Endodermal cell (in vitro differentiated cells): ENCODE measurements around the gene CD1D. TPM values are rescaled to one million over a fixed set of nuclear protein-coding genes. Genes with fewer than 3 reads are reported as not detected.
A peak's percentile ranks its signal among the peaks of the same experiment; 100 is the strongest.
"Not testable (repeated sequence)": the region's sequence is repeated elsewhere in the genome, so short reads cannot be mapped to it uniquely, and the experiment has no call there.

ENCODE experiments used
- DNase-seq: peaks from one replicate; pipeline ENCODE4 v3.0.0-alpha.2; 2017
- H3K27ac ChIP-seq: 2 replicates; pipeline ENCODE4 v1.5.1; 2013; ENCODE audit warnings: mild to moderate bottlenecking, low read depth, low read length, moderate library complexity
- H3K27me3 ChIP-seq: 2 replicates; pipeline ENCODE4 v1.6.1; 2013; ENCODE audit warnings: mild to moderate bottlenecking, low read length, moderate library complexity; ENCODE audit not compliant: insufficient read depth, control insufficient read depth, poor library complexity, severe bottlenecking
- H3K36me3 ChIP-seq: 2 replicates; pipeline ENCODE4 v1.7.0; 2013; ENCODE audit warnings: mild to moderate bottlenecking, low read length, moderate library complexity; ENCODE audit not compliant: control insufficient read depth, insufficient read depth
- H3K4me1 ChIP-seq: one replicate; pipeline ENCODE4 v1.7.0; 2013; ENCODE audit warnings: low read length; ENCODE audit not compliant: control insufficient read depth, insufficient read depth
- H3K4me3 ChIP-seq: 2 replicates; pipeline ENCODE4 v1.5.1; 2013; ENCODE audit warnings: mild to moderate bottlenecking, low read length, moderate library complexity
- H3K9ac ChIP-seq: 2 replicates; pipeline ENCODE4 v1.6.1; 2013; ENCODE audit warnings: mild to moderate bottlenecking, low read length, moderate library complexity; ENCODE audit not compliant: poor library complexity, severe bottlenecking; ENCODE audit errors: extremely low read depth
- H3K9me3 ChIP-seq: 2 replicates; pipeline ENCODE4 v1.6.1; 2013; ENCODE audit warnings: mild to moderate bottlenecking, low read length, moderate library complexity; ENCODE audit not compliant: control insufficient read depth
- H3K27ac Mint-ChIP-seq: 2 replicates; pipeline ENCODE4 v1.8.0; 2020; ENCODE audit warnings: mixed read lengths
- H3K27me3 Mint-ChIP-seq: 2 replicates; pipeline ENCODE4 v1.8.0; 2021; ENCODE audit warnings: mild to moderate bottlenecking, mixed read lengths; ENCODE audit not compliant: insufficient read depth
- H3K36me3 Mint-ChIP-seq: 2 replicates; pipeline ENCODE4 v1.8.0; 2020; ENCODE audit warnings: low read depth, mixed read lengths
- H3K4me1 Mint-ChIP-seq: 2 replicates; pipeline ENCODE4 v1.8.0; 2020; ENCODE audit warnings: mixed read lengths
- H3K4me3 Mint-ChIP-seq: 2 replicates; pipeline ENCODE4 v1.8.0; 2020; ENCODE audit warnings: mild to moderate bottlenecking, moderate library complexity, mixed read lengths
- H3K9me3 Mint-ChIP-seq: 2 replicates; pipeline ENCODE4 v1.8.0; 2020; ENCODE audit warnings: mild to moderate bottlenecking, mixed read lengths
- WGBS, 2 experiments: methylation state at CpG; one replicate each; pipeline versions ENCODE4 v1.1.5 to v1.1.7; 2013; ENCODE audit warnings: missing lambda C conversion rate in 2 of 2, mixed read lengths in 1 of 2; ENCODE audit not compliant: insufficient coverage in 1 of 2, insufficient read length in 1 of 2; 5-methylcytosine and 5-hydroxymethylcytosine counted together
- total RNA-seq, 2 donors: library from RNA; stranded (reverse); fragmentation: NEBNext Ultra II Directional in 1 of 2; extraction: Animal tissue kit (Norgen Biotek cat#: 25700) in 1 of 2; gene quantifications; 2 replicates in 1 of 2; 3 replicates in 1 of 2; pipeline ENCODE4 v1.2.1, GENCODE V29; 2021
- TF ChIP-seq, protein P1 (sequence below): fragments of 200-600 bp; sonication (generic); conservative IDR thresholded peaks from 2 replicates; pipeline ENCODE4 v1.5.0; 2021; ENCODE audit warnings: antibody characterized with exemption, mild to moderate bottlenecking

The CD1D gene
- total RNA-seq, 2 donors from 2014 or later: 1.7 TPM

DNA sequence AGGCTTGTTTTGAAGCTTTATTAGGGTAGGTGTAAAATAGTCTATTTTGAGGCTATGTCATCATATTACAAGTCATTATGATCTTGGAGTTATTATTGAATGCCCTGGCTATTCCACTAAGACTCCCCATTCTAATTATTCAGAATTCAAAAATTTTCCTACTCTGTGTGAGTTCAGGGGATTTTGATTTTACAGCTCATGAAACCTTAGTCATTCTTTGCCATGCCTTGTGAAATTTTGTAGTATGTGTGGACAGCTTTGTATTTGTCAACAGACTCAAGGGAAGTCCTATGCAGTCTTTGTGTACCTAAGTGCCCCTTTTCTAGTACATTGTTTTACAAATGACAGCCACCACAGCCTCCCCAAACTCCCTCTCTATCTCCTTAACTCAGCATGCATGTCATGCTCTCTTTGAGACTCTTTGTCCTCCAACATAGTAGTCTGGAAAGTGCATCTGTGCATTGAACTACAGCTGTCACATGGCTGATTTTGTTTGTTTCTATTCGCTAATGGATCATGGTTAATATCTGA is 28.0 kb downstream of the CD1D start:
- H3K36me3 ChIP-seq: no peaks in the 10 kb centered on the region
- H3K9me3 ChIP-seq: no peaks in the 10 kb centered on the region
- Mint-ChIP-seq H3K4me3 (no peak overlapping the region), H3K27me3 (peaks cover 4% of the 10 kb centered on the region), H3K36me3 (no peaks in the 10 kb centered on the region), H3K9me3 (peaks cover 2% of the 10 kb centered on the region), H3K27ac (no peak overlapping the region), H3K4me1 (peaks cover 3% of the 10 kb centered on the region)
- 73% methylated on average over 1 of the region's 1 CpG; no CpG with 5 or more reads in 1 of the 2 experiments for WGBS, 2 experiments
- H3K27ac ChIP-seq: no peak overlapping the region
- no peak overlapping the region for H3K4me3 ChIP-seq
- H3K27me3 ChIP-seq: no peaks in the 10 kb centered on the region
- no peaks in the 10 kb centered on the region for H3K4me1 ChIP-seq
- TF ChIP-seq, protein P1, sequence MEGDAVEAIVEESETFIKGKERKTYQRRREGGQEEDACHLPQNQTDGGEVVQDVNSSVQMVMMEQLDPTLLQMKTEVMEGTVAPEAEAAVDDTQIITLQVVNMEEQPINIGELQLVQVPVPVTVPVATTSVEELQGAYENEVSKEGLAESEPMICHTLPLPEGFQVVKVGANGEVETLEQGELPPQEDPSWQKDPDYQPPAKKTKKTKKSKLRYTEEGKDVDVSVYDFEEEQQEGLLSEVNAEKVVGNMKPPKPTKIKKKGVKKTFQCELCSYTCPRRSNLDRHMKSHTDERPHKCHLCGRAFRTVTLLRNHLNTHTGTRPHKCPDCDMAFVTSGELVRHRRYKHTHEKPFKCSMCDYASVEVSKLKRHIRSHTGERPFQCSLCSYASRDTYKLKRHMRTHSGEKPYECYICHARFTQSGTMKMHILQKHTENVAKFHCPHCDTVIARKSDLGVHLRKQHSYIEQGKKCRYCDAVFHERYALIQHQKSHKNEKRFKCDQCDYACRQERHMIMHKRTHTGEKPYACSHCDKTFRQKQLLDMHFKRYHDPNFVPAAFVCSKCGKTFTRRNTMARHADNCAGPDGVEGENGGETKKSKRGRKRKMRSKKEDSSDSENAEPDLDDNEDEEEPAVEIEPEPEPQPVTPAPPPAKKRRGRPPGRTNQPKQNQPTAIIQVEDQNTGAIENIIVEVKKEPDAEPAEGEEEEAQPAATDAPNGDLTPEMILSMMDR: no peak
- H3K9ac ChIP-seq: no peak overlapping the region
- no peak for DNase-seq

DNA sequence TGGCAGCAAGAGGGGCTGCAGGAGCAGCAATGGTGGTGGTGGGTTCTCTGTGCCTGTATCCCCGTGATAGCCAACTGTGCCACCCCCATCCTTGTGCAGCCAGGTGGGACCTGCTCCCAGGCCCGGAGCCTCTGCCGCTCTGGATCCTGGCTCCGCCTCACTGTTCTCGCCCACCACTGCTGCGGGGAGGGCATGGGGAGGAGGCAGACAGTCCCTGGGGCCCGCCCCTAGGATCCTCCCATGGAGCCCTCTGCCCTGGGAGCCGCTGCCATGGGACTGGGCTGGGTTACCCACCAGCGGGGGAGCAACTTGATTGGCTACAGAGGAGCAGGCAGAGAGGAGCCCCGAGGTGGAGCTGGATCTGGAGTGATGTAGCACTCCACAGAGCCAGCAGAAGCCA is 31.6 kb downstream of the CD1D start:
- Mint-ChIP-seq H3K9me3 (peaks cover 2% of the 10 kb centered on the region), H3K27ac (no peak overlapping the region), H3K4me1 (peaks cover 2% of the 10 kb centered on the region), H3K27me3 (peaks cover 4% of the 10 kb centered on the region), H3K36me3 (no peaks in the 10 kb centered on the region), H3K4me3 (no peak overlapping the region)
- H3K9ac ChIP-seq: no peak overlapping the region
- H3K27ac ChIP-seq: no peak overlapping the region
- DNase-seq: peak; percentile 77
- H3K4me1 ChIP-seq: no peaks in the 10 kb centered on the region
- no peaks in the 10 kb centered on the region for H3K36me3 ChIP-seq
- no peak overlapping the region for H3K4me3 ChIP-seq
- WGBS, 2 experiments: 63 to 78% methylated on average over 2 to 10 of the region's 10 CpGs
- H3K27me3 ChIP-seq: no peaks in the 10 kb centered on the region
- TF ChIP-seq, protein P1: no peak
- no peaks in the 10 kb centered on the region for H3K9me3 ChIP-seq

DNA sequence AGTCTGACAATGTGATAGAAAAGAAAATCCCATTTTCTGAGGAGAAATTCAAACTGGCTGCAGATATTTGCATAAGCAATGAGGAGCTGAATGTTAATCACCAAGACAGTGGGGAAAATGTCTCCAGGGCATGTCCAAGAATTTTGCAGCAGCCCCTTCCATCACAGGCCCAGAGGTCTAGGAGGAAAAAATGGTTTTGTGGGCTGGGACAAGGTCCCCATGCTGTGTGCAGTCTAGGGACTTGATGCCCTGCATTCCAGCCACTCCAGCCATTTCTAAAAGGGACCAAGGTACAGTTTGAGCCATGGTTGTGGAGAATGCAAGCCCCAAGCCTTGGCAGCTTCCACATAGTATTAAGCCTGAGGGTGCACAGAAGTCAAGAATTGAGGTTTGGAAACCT is 42.8 kb downstream of the CD1D start:
- H3K9ac ChIP-seq, H3K4me3 ChIP-seq, DNase-seq, H3K4me1 Mint-ChIP-seq, H3K36me3 ChIP-seq, H3K4me3 Mint-ChIP-seq, H3K27ac Mint-ChIP-seq, H3K4me1 ChIP-seq, H3K27ac ChIP-seq, H3K36me3 Mint-ChIP-seq, H3K27me3 ChIP-seq, H3K27me3 Mint-ChIP-seq: not testable (repeated sequence)
- peaks cover 51% of the 10 kb centered on the region for H3K9me3 Mint-ChIP-seq
- peaks cover 18% of the 10 kb centered on the region for H3K9me3 ChIP-seq
